GM23338 (cell line): ENCODE measurements around the gene MKNK1. TPM values are rescaled to one million over a fixed set of nuclear protein-coding genes. Genes with fewer than 3 reads are reported as not detected.

Source experiments
- ATAC-seq: fragments of 200-7000 bp; cut with Tn5 transposase; 3 replicates; pipeline ENCODE4 v1.9.1; 2020
- DNase-seq: peaks from one replicate; pipeline ENCODE4 v3.0.0-alpha.2; 2015; ENCODE audit warnings: low spot score
- H2AFZ ChIP-seq: fragments of 200-600 bp; sonication (generic); 2 replicates; pipeline ENCODE4 v1.8.0; 2016; ENCODE audit warnings: antibody characterized with exemption, mild to moderate bottlenecking, moderate library complexity
- H3F3A ChIP-seq: fragments of 200-600 bp; sonication (generic); replicated peaks from 2 replicates; pipeline ENCODE4 v1.8.0; 2017; ENCODE audit warnings: antibody characterized with exemption, mixed run types, low read depth
- H3K27ac ChIP-seq: fragments of 200-600 bp; sonication (generic); 2 replicates; pipeline ENCODE4 v1.6.1; 2016; ENCODE audit warnings: low read depth
- H3K27me3 ChIP-seq: fragments of 200-600 bp; sonication (generic); 2 replicates; pipeline ENCODE4 v1.8.0; 2016; ENCODE audit warnings: mild to moderate bottlenecking, mixed run types, moderate library complexity; ENCODE audit not compliant: insufficient read depth
- H3K36me3 ChIP-seq: fragments of 200-600 bp; sonication (generic); 2 replicates; pipeline ENCODE4 v1.8.0; 2016; ENCODE audit warnings: mild to moderate bottlenecking; ENCODE audit not compliant: insufficient read depth
- H3K4me1 ChIP-seq: fragments of 200-600 bp; sonication (generic); 2 replicates; pipeline ENCODE4 v1.8.0; 2016; ENCODE audit warnings: mild to moderate bottlenecking, moderate library complexity; ENCODE audit not compliant: insufficient read depth
- H3K4me2 ChIP-seq: fragments of 200-600 bp; sonication (generic); 2 replicates; pipeline ENCODE4 v1.7.1; 2017; ENCODE audit warnings: mixed run types
- H3K4me3 ChIP-seq: fragments of 200-600 bp; sonication (generic); 2 replicates; pipeline ENCODE4 v1.6.1; 2016; ENCODE audit warnings: mixed run types
- H3K79me2 ChIP-seq: fragments of 200-600 bp; sonication (generic); replicated peaks from 2 replicates; pipeline ENCODE4 v1.8.0; 2017; ENCODE audit warnings: mild to moderate bottlenecking; ENCODE audit not compliant: insufficient read depth
- H3K9me2 ChIP-seq: fragments of 200-600 bp; sonication (generic); 2 replicates; pipeline ENCODE4 v1.8.0; 2017; ENCODE audit not compliant: insufficient read depth
- H4K20me1 ChIP-seq: fragments of 200-600 bp; sonication (generic); replicated peaks from 2 replicates; pipeline ENCODE4 v1.8.0; 2017; ENCODE audit warnings: mild to moderate bottlenecking; ENCODE audit not compliant: insufficient read depth
- H3K27ac Mint-ChIP-seq: 2 replicates; pipeline ENCODE4 v1.8.0; 2020; ENCODE audit warnings: inconsistent platforms, mild to moderate bottlenecking, moderate library complexity, mixed read lengths
- H3K27me3 Mint-ChIP-seq: 3 replicates; pipeline ENCODE4 v1.8.0; 2022; ENCODE audit warnings: low read depth, mild to moderate bottlenecking, moderate library complexity, mixed read lengths, inconsistent platforms; ENCODE audit not compliant: insufficient read depth, poor library complexity
- H3K36me3 Mint-ChIP-seq: 3 replicates; pipeline ENCODE4 v1.8.0; 2021; ENCODE audit warnings: low read depth, mild to moderate bottlenecking, inconsistent platforms, moderate library complexity, mixed read lengths
- H3K4me1 Mint-ChIP-seq: 3 replicates; pipeline ENCODE4 v1.8.0; 2020; ENCODE audit warnings: mild to moderate bottlenecking, inconsistent platforms, mixed read lengths
- H3K4me3 Mint-ChIP-seq: 3 replicates; pipeline ENCODE4 v1.8.0; 2021; ENCODE audit warnings: moderate library complexity, mild to moderate bottlenecking, inconsistent platforms, mixed read lengths
- H3K9me3 Mint-ChIP-seq: 3 replicates; pipeline ENCODE4 v1.8.0; 2020; ENCODE audit warnings: moderate library complexity, mild to moderate bottlenecking, inconsistent platforms, mixed read lengths
- CREB1 ChIP-seq: fragments of 250-450 bp; sonication (Bioruptor Pico); IDR thresholded peaks from 2 replicates; pipeline ENCODE4 v1.5.0; 2020; ENCODE audit warnings: low read depth, mild to moderate bottlenecking, moderate library complexity
- ETS1 ChIP-seq: IDR thresholded peaks from 2 replicates; pipeline ENCODE4 v1.6.1; 2016; ENCODE audit warnings: antibody characterized with exemption
- EZH2 ChIP-seq: fragments of 200-600 bp; sonication (generic); IDR thresholded peaks from one replicate; pipeline ENCODE4 v1.8.0; 2017; ENCODE audit warnings: antibody characterized with exemption, mild to moderate bottlenecking, low read depth; ENCODE audit not compliant: unreplicated experiment
- EZH2phosphoT487 ChIP-seq: fragments of 200-600 bp; sonication (generic); IDR thresholded peaks from one replicate; pipeline ENCODE4 v1.8.1; 2018; ENCODE audit warnings: antibody characterized with exemption; ENCODE audit not compliant: unreplicated experiment
- JUNB ChIP-seq: IDR thresholded peaks from one replicate; pipeline ENCODE4 v1.6.1; 2016; ENCODE audit warnings: antibody characterized with exemption; ENCODE audit not compliant: unreplicated experiment
- NANOG ChIP-seq: IDR thresholded peaks from 2 replicates; pipeline ENCODE4 v1.6.1; 2016; ENCODE audit warnings: antibody characterized with exemption, borderline replicate concordance
- POLR2AphosphoS5 ChIP-seq: IDR thresholded peaks from 2 replicates; pipeline ENCODE4 v1.6.1; 2016; ENCODE audit warnings: antibody characterized with exemption, low read depth
- REST ChIP-seq: IDR thresholded peaks from one replicate; pipeline ENCODE4 v1.6.1; 2018; ENCODE audit warnings: antibody characterized with exemption; ENCODE audit not compliant: unreplicated experiment
- STAT1 ChIP-seq: IDR thresholded peaks from one replicate; pipeline ENCODE4 v1.6.1; 2016; ENCODE audit warnings: antibody characterized with exemption; ENCODE audit not compliant: unreplicated experiment
- ZNF114 ChIP-seq: fragments of 250-450 bp; sonication (Bioruptor Pico); IDR thresholded peaks from 2 replicates; pipeline ENCODE4 v1.5.0; 2020; ENCODE audit warnings: mild to moderate bottlenecking, moderate library complexity
- ZNF331 ChIP-seq: fragments of 250-450 bp; sonication (Bioruptor Pico); IDR thresholded peaks from 2 replicates; pipeline ENCODE4 v1.5.0; 2020; ENCODE audit warnings: low read depth, mild to moderate bottlenecking, moderate library complexity
- polyA plus RNA-seq: library from polyadenylated mRNA; unstranded; fragments of >200 nt; fragmentation: Nextera tagmentation; extraction: Ambion mirVana; gene quantifications from 2 replicates; pipeline ENCODE4 v1.2.1, GENCODE V29; 2016
- total RNA-seq: library from RNA; depleted of rRNA; stranded (reverse); fragments of >200 nt; shearing (Covaris generic); gene quantifications from 2 replicates; pipeline ENCODE4 v1.2.3, GENCODE V29; 2014
- TF ChIP-seq, protein P1 (sequence below), 2 experiments: fragments of 200-600 bp in 1 of 2; sonication (generic) in 1 of 2; conservative IDR thresholded peaks; 2 replicates each; pipeline versions ENCODE4 v1.5.1 to v1.6.1; 2016 to 2017; ENCODE audit warnings: antibody characterized with exemption in 2 of 2, low read depth in 2 of 2, mild to moderate bottlenecking in 2 of 2, moderate library complexity in 1 of 2
- TF ChIP-seq, protein P2 (sequence below): fragments of 250-450 bp; sonication (Bioruptor Pico); IDR thresholded peaks from 2 replicates; pipeline ENCODE4 v1.5.0; 2020; ENCODE audit warnings: mild to moderate bottlenecking, moderate library complexity

The MKNK1 gene
- total and polyA plus RNA-seq, 2 experiments from 2014 or later = 11.8 to 20.5 TPM

GRCh38 chr1:46638921-46639320, 34.9 kb upstream of the MKNK1 start:
- Mint-ChIP-seq H3K27ac (no peak overlapping the region), H3K9me3 (no peaks in the 10 kb centered on the region), H3K27me3 (no peaks in the 10 kb centered on the region), H3K36me3 (peaks cover 15% of the 10 kb centered on the region), H3K4me1 (no peaks in the 10 kb centered on the region), H3K4me3 (no peak overlapping the region)
- ATAC-seq (no peak), DNase-seq (no peak)
- Histone ChIP-seq H3K79me2 (no peaks in the 10 kb centered on the region), H3K4me1 (no peaks in the 10 kb centered on the region), H3F3A (no peaks in the 10 kb centered on the region), H3K27ac (no peak overlapping the region), H4K20me1 (no peaks in the 10 kb centered on the region; the same call in none of the 2 replicates), H3K36me3 (no peaks in the 10 kb centered on the region; the same call in 1 of the 2 replicates), H3K9me2 (no peaks in the 10 kb centered on the region), H3K27me3 (no peaks in the 10 kb centered on the region), H3K4me2 (no peak overlapping the region), H3K4me3 (no peak overlapping the region), H2AFZ (no peak overlapping the region)
- no peak for TF ChIP-seq POLR2AphosphoS5
- TF ChIP-seq ZNF331 (CRISPR knock-in tag) = no peak
- TF ChIP-seq CREB1 (CRISPR knock-in tag) = no peak
- TF ChIP-seq, protein P1, sequence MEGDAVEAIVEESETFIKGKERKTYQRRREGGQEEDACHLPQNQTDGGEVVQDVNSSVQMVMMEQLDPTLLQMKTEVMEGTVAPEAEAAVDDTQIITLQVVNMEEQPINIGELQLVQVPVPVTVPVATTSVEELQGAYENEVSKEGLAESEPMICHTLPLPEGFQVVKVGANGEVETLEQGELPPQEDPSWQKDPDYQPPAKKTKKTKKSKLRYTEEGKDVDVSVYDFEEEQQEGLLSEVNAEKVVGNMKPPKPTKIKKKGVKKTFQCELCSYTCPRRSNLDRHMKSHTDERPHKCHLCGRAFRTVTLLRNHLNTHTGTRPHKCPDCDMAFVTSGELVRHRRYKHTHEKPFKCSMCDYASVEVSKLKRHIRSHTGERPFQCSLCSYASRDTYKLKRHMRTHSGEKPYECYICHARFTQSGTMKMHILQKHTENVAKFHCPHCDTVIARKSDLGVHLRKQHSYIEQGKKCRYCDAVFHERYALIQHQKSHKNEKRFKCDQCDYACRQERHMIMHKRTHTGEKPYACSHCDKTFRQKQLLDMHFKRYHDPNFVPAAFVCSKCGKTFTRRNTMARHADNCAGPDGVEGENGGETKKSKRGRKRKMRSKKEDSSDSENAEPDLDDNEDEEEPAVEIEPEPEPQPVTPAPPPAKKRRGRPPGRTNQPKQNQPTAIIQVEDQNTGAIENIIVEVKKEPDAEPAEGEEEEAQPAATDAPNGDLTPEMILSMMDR (conservative IDR thresholded peaks at IDR 0.05; ENCODE audit: low read depth in 2 of 2) = no peak
- no peak for TF ChIP-seq EZH2
- TF ChIP-seq, protein P2, sequence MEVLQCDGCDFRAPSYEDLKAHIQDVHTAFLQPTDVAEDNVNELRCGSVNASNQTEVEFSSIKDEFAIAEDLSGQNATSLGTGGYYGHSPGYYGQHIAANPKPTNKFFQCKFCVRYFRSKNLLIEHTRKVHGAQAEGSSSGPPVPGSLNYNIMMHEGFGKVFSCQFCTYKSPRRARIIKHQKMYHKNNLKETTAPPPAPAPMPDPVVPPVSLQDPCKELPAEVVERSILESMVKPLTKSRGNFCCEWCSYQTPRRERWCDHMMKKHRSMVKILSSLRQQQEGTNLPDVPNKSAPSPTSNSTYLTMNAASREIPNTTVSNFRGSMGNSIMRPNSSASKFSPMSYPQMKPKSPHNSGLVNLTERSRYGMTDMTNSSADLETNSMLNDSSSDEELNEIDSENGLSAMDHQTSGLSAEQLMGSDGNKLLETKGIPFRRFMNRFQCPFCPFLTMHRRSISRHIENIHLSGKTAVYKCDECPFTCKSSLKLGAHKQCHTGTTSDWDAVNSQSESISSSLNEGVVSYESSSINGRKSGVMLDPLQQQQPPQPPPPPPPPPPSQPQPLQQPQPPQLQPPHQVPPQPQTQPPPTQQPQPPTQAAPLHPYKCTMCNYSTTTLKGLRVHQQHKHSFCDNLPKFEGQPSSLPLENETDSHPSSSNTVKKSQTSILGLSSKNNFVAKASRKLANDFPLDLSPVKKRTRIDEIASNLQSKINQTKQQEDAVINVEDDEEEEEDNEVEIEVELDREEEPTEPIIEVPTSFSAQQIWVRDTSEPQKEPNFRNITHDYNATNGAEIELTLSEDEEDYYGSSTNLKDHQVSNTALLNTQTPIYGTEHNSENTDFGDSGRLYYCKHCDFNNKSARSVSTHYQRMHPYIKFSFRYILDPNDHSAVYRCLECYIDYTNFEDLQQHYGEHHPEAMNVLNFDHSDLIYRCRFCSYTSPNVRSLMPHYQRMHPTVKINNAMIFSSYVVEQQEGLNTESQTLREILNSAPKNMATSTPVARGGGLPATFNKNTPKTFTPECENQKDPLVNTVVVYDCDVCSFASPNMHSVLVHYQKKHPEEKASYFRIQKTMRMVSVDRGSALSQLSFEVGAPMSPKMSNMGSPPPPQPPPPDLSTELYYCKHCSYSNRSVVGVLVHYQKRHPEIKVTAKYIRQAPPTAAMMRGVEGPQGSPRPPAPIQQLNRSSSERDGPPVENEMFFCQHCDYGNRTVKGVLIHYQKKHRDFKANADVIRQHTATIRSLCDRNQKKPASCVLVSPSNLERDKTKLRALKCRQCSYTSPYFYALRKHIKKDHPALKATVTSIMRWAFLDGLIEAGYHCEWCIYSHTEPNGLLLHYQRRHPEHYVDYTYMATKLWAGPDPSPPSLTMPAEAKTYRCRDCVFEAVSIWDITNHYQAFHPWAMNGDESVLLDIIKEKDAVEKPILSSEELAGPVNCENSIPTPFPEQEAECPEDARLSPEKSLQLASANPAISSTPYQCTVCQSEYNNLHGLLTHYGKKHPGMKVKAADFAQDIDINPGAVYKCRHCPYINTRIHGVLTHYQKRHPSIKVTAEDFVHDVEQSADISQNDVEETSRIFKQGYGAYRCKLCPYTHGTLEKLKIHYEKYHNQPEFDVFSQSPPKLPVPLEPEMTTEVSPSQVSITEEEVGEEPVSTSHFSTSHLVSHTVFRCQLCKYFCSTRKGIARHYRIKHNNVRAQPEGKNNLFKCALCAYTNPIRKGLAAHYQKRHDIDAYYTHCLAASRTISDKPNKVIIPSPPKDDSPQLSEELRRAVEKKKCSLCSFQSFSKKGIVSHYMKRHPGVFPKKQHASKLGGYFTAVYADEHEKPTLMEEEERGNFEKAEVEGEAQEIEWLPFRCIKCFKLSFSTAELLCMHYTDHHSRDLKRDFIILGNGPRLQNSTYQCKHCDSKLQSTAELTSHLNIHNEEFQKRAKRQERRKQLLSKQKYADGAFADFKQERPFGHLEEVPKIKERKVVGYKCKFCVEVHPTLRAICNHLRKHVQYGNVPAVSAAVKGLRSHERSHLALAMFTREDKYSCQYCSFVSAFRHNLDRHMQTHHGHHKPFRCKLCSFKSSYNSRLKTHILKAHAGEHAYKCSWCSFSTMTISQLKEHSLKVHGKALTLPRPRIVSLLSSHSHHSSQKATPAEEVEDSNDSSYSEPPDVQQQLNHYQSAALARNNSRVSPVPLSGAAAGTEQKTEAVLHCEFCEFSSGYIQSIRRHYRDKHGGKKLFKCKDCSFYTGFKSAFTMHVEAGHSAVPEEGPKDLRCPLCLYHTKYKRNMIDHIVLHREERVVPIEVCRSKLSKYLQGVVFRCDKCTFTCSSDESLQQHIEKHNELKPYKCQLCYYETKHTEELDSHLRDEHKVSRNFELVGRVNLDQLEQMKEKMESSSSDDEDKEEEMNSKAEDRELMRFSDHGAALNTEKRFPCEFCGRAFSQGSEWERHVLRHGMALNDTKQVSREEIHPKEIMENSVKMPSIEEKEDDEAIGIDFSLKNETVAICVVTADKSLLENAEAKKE = no peak
- no peak for TF ChIP-seq JUNB
- no peak for TF ChIP-seq STAT1
- no peak for TF ChIP-seq NANOG
- no peak for TF ChIP-seq REST
- no peak for TF ChIP-seq ZNF114 (CRISPR knock-in tag)
- no peak for TF ChIP-seq EZH2phosphoT487
- no peak for TF ChIP-seq ETS1
